Ascending aorta (tissue), 2 donors: ENCODE measurements around the gene PSME1. TPM values are rescaled to one million over a fixed set of nuclear protein-coding genes. Genes with fewer than 3 reads are reported as not detected.

ENCODE experiments used
- DNase-seq, 2 donors: peaks; one replicate each; pipeline ENCODE4 v3.0.0-alpha.2; 2019; ENCODE audit warnings: low spot score in 2 of 2
- H3K27ac ChIP-seq, 2 donors: fragments of 200-600 bp; sonication (generic); one replicate each; pipeline ENCODE4 v1.5.1; 2016 to 2017; ENCODE audit warnings: mild to moderate bottlenecking in 1 of 2
- H3K27me3 ChIP-seq: fragments of 200-600 bp; sonication (generic); one replicate; pipeline ENCODE4 v1.5.1; 2017
- H3K36me3 ChIP-seq, 2 donors: fragments of 200-600 bp; sonication (generic); one replicate each; pipeline ENCODE4 v1.5.1; 2016
- H3K4me1 ChIP-seq, 2 donors: fragments of 200-600 bp; sonication (generic); one replicate each; pipeline ENCODE4 v1.5.1; 2016 to 2017; ENCODE audit warnings: mild to moderate bottlenecking in 1 of 2
- H3K4me3 ChIP-seq, 2 donors: fragments of 200-600 bp; sonication (generic); one replicate each; pipeline ENCODE4 v1.5.1; 2016 to 2017; ENCODE audit warnings: mild to moderate bottlenecking in 1 of 2
- H3K9me3 ChIP-seq, 2 donors: fragments of 200-600 bp; sonication (generic); one replicate each; pipeline ENCODE4 v1.5.1; 2016
- CTCF ChIP-seq, 3 experiments: fragments of 200-600 bp in 2 of 3; fragments of 450-650 bp in 1 of 3; sonication (generic) in 2 of 3; IDR thresholded peaks; one replicate each; pipeline ENCODE4 v1.5.1; 2016 to 2019; ENCODE audit warnings: antibody characterized with exemption in 3 of 3, mild to moderate bottlenecking in 1 of 3, moderate library complexity in 1 of 3
- intact Hi-C: fragments of 100-400 bp; cut with DNase I; formaldehyde crosslinking; loops from one replicate; pipeline ENCODE4 v1.15.1; 2023
- total RNA-seq: library from RNA; depleted of rRNA; stranded (reverse); fragments of >200 nt; gene quantifications from one replicate; pipeline ENCODE4 v1.1.0, GENCODE V29; 2016

Gene PSME1
- total RNA-seq, 1 donor from 2014 or later = 55.5 TPM

GRCh38 chr14:24106672-24107271 lies 29.2 kb upstream of the PSME1 start:
- TF ChIP-seq CTCF (IDR thresholded peaks at IDR 0.05) = no peak
- H3K4me3 ChIP-seq = no peak overlapping the region
- H3K9me3 ChIP-seq = no peaks in the 10 kb centered on the region
- no peak overlapping the region for H3K27ac ChIP-seq
- peaks cover 0 to 4% of the 10 kb centered on the region in 2 donors for H3K4me1 ChIP-seq
- no peak for DNase-seq
- H3K36me3 ChIP-seq = peaks cover 4 to 13% of the 10 kb centered on the region in 2 donors
- intact Hi-C loops = no loop called here
- H3K27me3 ChIP-seq = no peaks in the 10 kb centered on the region

- Histone ChIP-seq H3K27ac (no peak overlapping the region), H3K36me3 (peaks cover 4% of the 10 kb centered on the region in 2 donors), H3K4me1 (peaks cover 0 to 6% of the 10 kb centered on the region in 2 donors), H3K9me3 (no peaks in the 10 kb centered on the region), H3K4me3 (no peak overlapping the region), H3K27me3 (no peaks in the 10 kb centered on the region)
- intact Hi-C loops = loop anchor here (1.0 kb wide), 2 partner anchors 14 to 50 kb away; partner anchors contain the start of gene PCK2
- TF ChIP-seq CTCF (IDR thresholded peaks at IDR 0.05) = no peak
- DNase-seq = no peak
These were observed 27.6 kb upstream of the PSME1 start for GRCh38 chr14:24108336-24108874.

- no peak for TF ChIP-seq CTCF (IDR thresholded peaks at IDR 0.05)
- Histone ChIP-seq H3K36me3 (no peaks in the 10 kb centered on the region), H3K4me1 (peaks cover 0 to 6% of the 10 kb centered on the region in 2 donors), H3K27ac (no peak overlapping the region), H3K27me3 (no peaks in the 10 kb centered on the region), H3K4me3 (no peak overlapping the region), H3K9me3 (no peaks in the 10 kb centered on the region)
- DNase-seq = no peak
- intact Hi-C loops = loop anchor here (10.0 kb wide), 2 partner anchors 255 to 635 kb away; partner anchors contain the start of gene NFATC4
These were observed 25.9 kb upstream of the PSME1 start for GRCh38 chr14:24110060-24110459.

GRCh38 chr14:24110523-24110922 lies 25.5 kb upstream of the PSME1 start:
- Histone ChIP-seq H3K36me3 (no peaks in the 10 kb centered on the region), H3K27me3 (no peaks in the 10 kb centered on the region), H3K27ac (no peak overlapping the region), H3K4me1 (peaks cover 2 to 8% of the 10 kb centered on the region in 2 donors), H3K9me3 (no peaks in the 10 kb centered on the region), H3K4me3 (no peak overlapping the region)
- intact Hi-C loops = loop anchor here (10.0 kb wide), 2 partner anchors 254 to 636 kb away; partner anchors contain the start of gene NFATC4
- no peak for DNase-seq
- TF ChIP-seq CTCF (IDR thresholded peaks at IDR 0.05) = no peak

- peaks cover 9 to 20% of the 10 kb centered on the region in 2 donors for H3K4me1 ChIP-seq
- no peaks in the 10 kb centered on the region for H3K9me3 ChIP-seq
- peak overlapping the region; percentile 98 to 100 for H3K27ac ChIP-seq
- H3K4me3 ChIP-seq = peak overlapping the region; percentile 78 to 79
- no peak for DNase-seq
- intact Hi-C loops = loop anchor here (10.0 kb wide), 2 partner anchors 251 to 639 kb away; partner anchors contain the start of gene NFATC4
- peaks cover 13 to 15% of the 10 kb centered on the region in 2 donors for H3K36me3 ChIP-seq
- TF ChIP-seq CTCF (IDR thresholded peaks at IDR 0.05) = no peak
- H3K27me3 ChIP-seq = no peaks in the 10 kb centered on the region
These were observed 22.6 kb upstream of the PSME1 start for GRCh38 chr14:24113379-24113800.
